Naive thymus-derived CD4-positive, alpha-beta T cell (primary cell): ENCODE results near the gene BTRC. TPM values are rescaled to one million over a fixed set of nuclear protein-coding genes. Genes with fewer than 3 reads are reported as not detected.

Experiments used
- ATAC-seq: fragments of 150-1000 bp; cut with Tn5 transposase; 2 replicates; pipeline ENCODE4 v1.10.0; 2021; ENCODE audit warnings: mild to moderate bottlenecking, moderate library complexity
- CTCF ChIA-PET: fragments of 350-600 bp; sonication (Branson Sonifier 250); formaldehyde crosslinking; loops from one replicate; lab custom pipeline; 2021; ENCODE audit warnings: antibody characterized with exemption; lab: Charles Lee
- POLR2A ChIA-PET: fragments of 350-600 bp; sonication (Branson Sonifier 250); formaldehyde crosslinking; loops from one replicate; lab custom pipeline; 2021; ENCODE audit warnings: antibody characterized with exemption, inconsistent platforms; lab: Charles Lee
- DNase-seq, 9 donors: peaks; one replicate each; pipeline versions ENCODE4 v3.0.0 to v3.0.0-alpha.2; 2020 to 2022; ENCODE audit warnings: mixed read lengths in 1 of 9
- H3K27ac ChIP-seq: one replicate; pipeline ENCODE4 v1.7.0; 2013; ENCODE audit warnings: mild to moderate bottlenecking, low read depth, low read length, moderate library complexity
- H3K27me3 ChIP-seq, 2 donors: one replicate each; pipeline ENCODE4 v1.7.0; 2013; ENCODE audit warnings: low read length in 2 of 2, mild to moderate bottlenecking in 2 of 2, moderate library complexity in 2 of 2; ENCODE audit not compliant: control insufficient read depth in 2 of 2, insufficient read depth in 2 of 2
- H3K36me3 ChIP-seq, 3 experiments: 1 replicate in 2 of 3; 2 replicates in 1 of 3; pipeline ENCODE4 v1.7.0; 2013; ENCODE audit warnings: low read length in 3 of 3, mild to moderate bottlenecking in 3 of 3, moderate library complexity in 1 of 3; ENCODE audit not compliant: insufficient read depth in 3 of 3, control insufficient read depth in 2 of 3
- H3K4me1 ChIP-seq, 2 donors: one replicate each; pipeline ENCODE4 v1.7.0; 2013; ENCODE audit warnings: low read length in 2 of 2, mild to moderate bottlenecking in 2 of 2, moderate library complexity in 1 of 2; ENCODE audit not compliant: control insufficient read depth in 2 of 2, insufficient read depth in 2 of 2
- H3K4me3 ChIP-seq: 2 replicates; pipeline ENCODE4 v1.7.0; 2013; ENCODE audit warnings: mild to moderate bottlenecking, low read length
- H3K9me3 ChIP-seq, 3 experiments: 1 replicate in 2 of 3; 2 replicates in 1 of 3; pipeline ENCODE4 v1.7.0; 2013; ENCODE audit warnings: low read length in 3 of 3; ENCODE audit not compliant: control insufficient read depth in 2 of 3
- H3K27ac Mint-ChIP-seq, 9 donors: one replicate each; pipeline ENCODE4 v1.8.0; 2020 to 2022; ENCODE audit warnings: mixed read lengths in 9 of 9, mild to moderate bottlenecking in 8 of 9, moderate library complexity in 5 of 9, inconsistent platforms in 2 of 9
- H3K27me3 Mint-ChIP-seq, 5 donors: one replicate each; pipeline ENCODE4 v1.8.0; 2021 to 2022; ENCODE audit warnings: mixed read lengths in 5 of 5, mild to moderate bottlenecking in 1 of 5
- H3K36me3 Mint-ChIP-seq, 5 donors: one replicate each; pipeline ENCODE4 v1.8.0; 2020 to 2022; ENCODE audit warnings: mixed read lengths in 5 of 5, mild to moderate bottlenecking in 3 of 5, inconsistent platforms in 1 of 5
- H3K4me1 Mint-ChIP-seq, 7 donors: one replicate each; pipeline ENCODE4 v1.8.0; 2020 to 2022; ENCODE audit warnings: mixed read lengths in 7 of 7, mild to moderate bottlenecking in 3 of 7, inconsistent platforms in 1 of 7
- H3K4me3 Mint-ChIP-seq, 10 donors: one replicate each; pipeline ENCODE4 v1.8.0; 2020 to 2022; ENCODE audit warnings: mild to moderate bottlenecking in 10 of 10, mixed read lengths in 10 of 10, moderate library complexity in 6 of 10, inconsistent platforms in 2 of 10
- H3K9me3 Mint-ChIP-seq, 11 donors: one replicate each; pipeline ENCODE4 v1.8.0; 2020 to 2022; ENCODE audit warnings: mixed read lengths in 11 of 11, mild to moderate bottlenecking in 4 of 11, inconsistent platforms in 1 of 11, moderate library complexity in 1 of 11
- intact Hi-C, 2 donors: fragments of 100-400 bp; cut with micrococcal nuclease; formaldehyde crosslinking; loops; one replicate each; pipeline ENCODE4 v1.15.1; 2023
- microRNA-seq: library from miRNA; unstranded; fragments of <30 nt; microRNA quantifications from one replicate; pipeline ENCODE4 v1.2.0, GENCODE V29; 2022; ENCODE audit warnings: borderline microRNAs expressed
- polyA plus RNA-seq, 2 donors: library from polyadenylated mRNA; unstranded; fragments of 300-500 nt; fragmentation: Illumina TruSeq; gene quantifications; one replicate each; pipeline ENCODE4 v1.2.3, GENCODE V29; 2021
- total RNA-seq, 6 experiments: library from RNA in 5 of 6; stranded (reverse) in 5 of 6; gene quantifications; 1 replicate in 5 of 6; 2 replicates in 1 of 6; pipeline ENCODE4 v1.2.3 and lab custom pipeline; 2021 to 2026

BTRC gene
- total and polyA plus RNA-seq, 7 experiments from 2014 or later, result 12.8 to 26.1 (median 16.8) TPM

GRCh38 chr10:101597091-101597900 lies 243.3 kb downstream of the BTRC start:
- H3K36me3 ChIP-seq, result no peaks in the 10 kb centered on the region
- intact Hi-C loops, result no loop called here
- H3K27me3 ChIP-seq, result no peaks in the 10 kb centered on the region
- H3K9me3 Mint-ChIP-seq, result peaks cover 0 to 4% (median 0%) of the 10 kb centered on the region in 11 donors
- ATAC-seq (no peak), DNase-seq (no peak)
- no peak overlapping the region for H3K4me3 Mint-ChIP-seq
- no peak overlapping the region for H3K27ac Mint-ChIP-seq
- no peaks in the 10 kb centered on the region for H3K9me3 ChIP-seq
- H3K4me3 ChIP-seq, result no peak overlapping the region
- no peaks in the 10 kb centered on the region for H3K27me3 Mint-ChIP-seq
- H3K4me1 ChIP-seq, result no peaks in the 10 kb centered on the region
- H3K27ac ChIP-seq, result no peak overlapping the region
- ChIA-PET CTCF (no interaction called here), POLR2A (no interaction called here)
- H3K36me3 Mint-ChIP-seq, result no peaks in the 10 kb centered on the region
- peaks cover 0 to 3% (median 0%) of the 10 kb centered on the region in 7 donors for H3K4me1 Mint-ChIP-seq

DNA sequence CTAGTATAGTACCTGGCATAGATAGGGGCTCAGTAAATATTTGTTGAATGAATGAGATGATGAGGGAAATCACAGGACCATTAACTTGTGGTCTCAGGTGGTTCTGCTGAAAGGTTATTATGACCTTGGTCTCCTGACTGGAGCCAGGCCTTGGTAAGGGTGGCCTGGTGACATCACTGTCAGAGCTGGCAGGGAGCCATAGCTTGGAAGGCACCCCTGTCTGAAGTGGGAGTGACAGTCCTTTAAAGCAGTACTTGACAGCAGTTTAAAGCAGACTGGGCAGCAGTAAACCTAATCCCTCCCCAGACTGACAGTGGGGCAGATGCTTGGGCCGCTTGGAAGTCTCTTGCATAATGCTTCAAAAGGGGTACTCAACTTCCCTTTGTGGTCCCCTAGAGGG lies 247.6 kb downstream of the BTRC start:
- no peaks in the 10 kb centered on the region for H3K27me3 ChIP-seq
- Mint-ChIP-seq H3K4me3 (no peak overlapping the region), H3K4me1 (peaks cover 0 to 3% (median 0%) of the 10 kb centered on the region in 7 donors), H3K9me3 (no peaks in the 10 kb centered on the region), H3K36me3 (peaks cover 0 to 8% (median 0%) of the 10 kb centered on the region in 5 donors), H3K27me3 (no peaks in the 10 kb centered on the region), H3K27ac (peak overlapping the region in 3 of 9 donors; percentile 24 to 76 (median 71))
- H3K9me3 ChIP-seq, result no peaks in the 10 kb centered on the region
- H3K4me3 ChIP-seq, result no peak overlapping the region
- intact Hi-C loops, result loop anchor here in 1 of 2 donors (5.0 kb wide), 1 partner anchor 471 kb away; no protein-coding TSS in a partner anchor
- H3K36me3 ChIP-seq, result peaks cover 0 to 12% (median 0%) of the 10 kb centered on the region in 3 experiments
- DNase-seq (no peak), ATAC-seq (no peak)
- H3K4me1 ChIP-seq, result no peaks in the 10 kb centered on the region
- H3K27ac ChIP-seq, result no peak overlapping the region
- POLR2A ChIA-PET, result interaction anchor here (1.2 kb wide), 1 partner anchor 13 kb away, joined by 3 read pairs; the partner anchor contains the start of genes DPCD and POLL
- CTCF ChIA-PET, result interaction anchor here (0.5 to 4.0 kb wide), 2 partner anchors 180 to 251 kb away, joined by 4 to 13 read pairs; no protein-coding TSS in a partner anchor

DNA sequence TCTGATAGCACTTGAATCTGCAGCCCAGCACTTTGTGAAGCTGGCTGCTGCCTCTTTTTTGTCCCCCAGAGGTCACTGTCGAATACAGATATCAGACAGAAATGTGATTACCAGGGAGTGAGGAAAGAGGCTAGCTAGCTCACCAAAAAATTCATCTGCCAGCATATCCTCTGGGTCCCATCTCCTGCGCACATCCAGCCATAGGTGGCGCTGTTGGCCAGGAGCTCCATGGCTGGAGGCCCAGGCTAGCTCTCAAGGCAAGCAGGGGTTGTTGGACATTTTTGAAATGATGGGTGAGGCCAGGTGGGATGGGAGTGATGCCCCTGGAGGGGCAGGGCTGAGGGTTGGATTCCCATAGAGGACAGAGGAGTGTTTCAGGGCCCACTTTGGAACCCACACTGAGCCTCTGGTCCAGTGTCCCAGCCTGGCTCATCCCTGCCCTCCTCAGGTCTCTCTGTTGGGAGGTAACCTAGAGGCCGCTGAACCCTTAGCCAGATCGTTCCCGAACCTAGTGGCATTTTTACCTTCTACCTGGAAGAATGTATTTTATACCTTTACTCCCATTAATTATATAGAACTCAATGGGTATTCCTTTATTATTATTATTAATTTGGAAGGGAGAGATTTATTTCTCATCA lies 248.9 kb downstream of the BTRC start:
- Mint-ChIP-seq H3K9me3 (no peaks in the 10 kb centered on the region), H3K4me3 (no peak overlapping the region), H3K36me3 (peaks cover 0 to 14% (median 0%) of the 10 kb centered on the region in 5 donors), H3K27ac (peak overlapping the region in 4 of 9 donors; percentile 12 to 81 (median 48)), H3K4me1 (peaks cover 0 to 3% (median 0%) of the 10 kb centered on the region in 7 donors), H3K27me3 (no peaks in the 10 kb centered on the region)
- Histone ChIP-seq H3K4me3 (no peak overlapping the region), H3K36me3 (peaks cover 0 to 26% (median 0%) of the 10 kb centered on the region in 3 experiments), H3K27me3 (no peaks in the 10 kb centered on the region), H3K4me1 (no peaks in the 10 kb centered on the region), H3K9me3 (no peaks in the 10 kb centered on the region), H3K27ac (no peak overlapping the region)
- DNase-seq (peak; percentile 20 to 80 (median 45)), ATAC-seq (peak; percentile 86)
- POLR2A ChIA-PET, result interaction anchor here (0.6 kb wide), 1 partner anchor 419 kb away, joined by 3 read pairs; no protein-coding TSS in a partner anchor
- intact Hi-C loops, result loop anchor here (1.0 to 5.0 kb wide), 2 partner anchors 178 to 469 kb away; no protein-coding TSS in a partner anchor
- CTCF ChIA-PET, result interaction anchor here (0.7 to 4.0 kb wide), 4 partner anchors 12 to 179 kb away, joined by 3 to 13 read pairs (median 4); no protein-coding TSS in a partner anchor

Small RNAs within 50 kb of the gene (microRNA-seq; reads per million reads assigned to microRNA genes)
- not detected for gene MIR3158-1
- gene MIR3158-2, result not detected

Other genes with a start within 250 kb of the BTRC start
- not detected for gene TLX1, start 222.9 kb upstream of the BTRC start, total RNA-seq
- gene TLX1, start 222.9 kb upstream of the BTRC start, polyA plus RNA-seq, result not detected
- not detected for gene LBX1, start 124.7 kb upstream of the BTRC start, total RNA-seq
- not detected for gene LBX1, start 124.7 kb upstream of the BTRC start, polyA plus RNA-seq
- 10 to 100 TPM; 34.9 to 65.8 (median 38.8) TPM for gene POLL, start 234.1 kb downstream of the BTRC start, total RNA-seq
- gene POLL, start 234.1 kb downstream of the BTRC start, polyA plus RNA-seq, result 10 to 100 TPM; 16.4 to 18.9 TPM
- 1 to 10 TPM in 3 of 5 experiments, under 1 TPM in 2; 0.64 to 3.6 (median 1.3) TPM for gene DPCD, start 234.2 kb downstream of the BTRC start, total RNA-seq
- gene DPCD, start 234.2 kb downstream of the BTRC start, polyA plus RNA-seq, result 1 to 10 TPM; 2.4 to 2.6 TPM